Suprapubic skin (tissue), 4 donors: ENCODE results near the gene MAPRE3.

ENCODE experiments used
- CTCF ChIP-seq, 2 donors: fragments of 200-600 bp in 1 of 2; fragments of 450-650 bp in 1 of 2; sonication (generic) in 1 of 2; IDR thresholded peaks; one replicate each; pipeline ENCODE4 v1.5.1; 2016 to 2019; ENCODE audit warnings: antibody characterized with exemption in 2 of 2, mild to moderate bottlenecking in 1 of 2, moderate library complexity in 1 of 2
- POLR2A ChIP-seq, 2 donors: fragments of 450-650 bp; IDR thresholded peaks; one replicate each; pipeline ENCODE4 v1.6.1; 2017; ENCODE audit warnings: antibody characterized with exemption in 2 of 2, mild to moderate bottlenecking in 2 of 2, moderate library complexity in 2 of 2
- POLR2AphosphoS5 ChIP-seq, 3 donors: sonication (generic); formaldehyde crosslinking; IDR thresholded peaks; one replicate each; pipeline ENCODE4 v1.6.1; 2017; ENCODE audit warnings: antibody characterized with exemption in 3 of 3

- TF ChIP-seq POLR2AphosphoS5 (IDR thresholded peaks at IDR 0.05) (no peak), CTCF (IDR thresholded peaks at IDR 0.05) (no peak), POLR2A (IDR thresholded peaks at IDR 0.05) (no peak)
Observed at GRCh38 chr2:26941486-26941885, 29.0 kb upstream of the MAPRE3 start.
